GM18526 (cell line): ENCODE data around the gene HVCN1.

Experiments
- POLR2A ChIP-seq: IDR thresholded peaks from 3 replicates; pipeline ENCODE4 v1.6.1; 2011; ENCODE audit not compliant: insufficient read length; ENCODE audit errors: extremely low read depth

The HVCN1 gene

GRCh38 chr12:110656071-110656655, 32.8 kb downstream of the HVCN1 start:
- no peak for TF ChIP-seq POLR2A

GRCh38 chr12:110649341-110649847, 39.5 kb downstream of the HVCN1 start:
- TF ChIP-seq POLR2A, result no peak

- peak; percentile 26 for TF ChIP-seq POLR2A
Measured at GRCh38 chr12:110647631-110648040, 41.3 kb downstream of the HVCN1 start.

GRCh38 chr12:110641521-110641920, 47.4 kb downstream of the HVCN1 start:
- no peak for TF ChIP-seq POLR2A

GRCh38 chr12:110640275-110641025, 48.5 kb downstream of the HVCN1 start:
- TF ChIP-seq POLR2A, result no peak

GRCh38 chr12:110639336-110640141, 49.4 kb downstream of the HVCN1 start:
- TF ChIP-seq POLR2A, result no peak

GRCh38 chr12:110638796-110639195, 50.1 kb downstream of the HVCN1 start:
- no peak for TF ChIP-seq POLR2A

GRCh38 chr12:110637869-110638441, 51.0 kb downstream of the HVCN1 start:
- TF ChIP-seq POLR2A, result no peak

- no peak for TF ChIP-seq POLR2A
Measured at GRCh38 chr12:110636516-110636915, 52.4 kb downstream of the HVCN1 start.

- TF ChIP-seq POLR2A, result no peak
Measured at GRCh38 chr12:110635055-110635454, 53.9 kb downstream of the HVCN1 start.

- no peak for TF ChIP-seq POLR2A
Measured at GRCh38 chr12:110627500-110628195, 61.3 kb downstream of the HVCN1 start.

- TF ChIP-seq POLR2A, result no peak
Measured at GRCh38 chr12:110622582-110622981, 66.3 kb downstream of the HVCN1 start.

GRCh38 chr12:110619534-110619953, 69.4 kb downstream of the HVCN1 start:
- no peak for TF ChIP-seq POLR2A

- TF ChIP-seq POLR2A, result no peak
Measured at GRCh38 chr12:110616471-110617115, 72.3 kb downstream of the HVCN1 start.
